HEK293 (cell line): ENCODE results near the gene RAB11FIP5.

ENCODE experiments used
- GLIS2 ChIP-seq: fragments of 450-650 bp; formaldehyde crosslinking; IDR thresholded peaks from 2 replicates; pipeline ENCODE4 v1.5.1; 2016; ENCODE audit warnings: missing biosample characterization, missing genetic modification characterization
- HOXC10 ChIP-seq: sonication (generic); formaldehyde crosslinking; IDR thresholded peaks from 2 replicates; pipeline ENCODE4 v1.8.1; 2023; ENCODE audit warnings: mild to moderate bottlenecking, missing genetic modification reagents
- KLF7 ChIP-seq: fragments of 450-650 bp; formaldehyde crosslinking; IDR thresholded peaks from 2 replicates; pipeline ENCODE4 v1.5.1; 2016; ENCODE audit warnings: missing biosample characterization, missing genetic modification characterization, borderline replicate concordance
- PRDM4 ChIP-seq: fragments of 450-650 bp; formaldehyde crosslinking; IDR thresholded peaks from 2 replicates; pipeline ENCODE4 v1.5.1; 2017; ENCODE audit warnings: missing biosample characterization, missing genetic modification characterization
- SP3 ChIP-seq: fragments of 450-650 bp; formaldehyde crosslinking; IDR thresholded peaks from 2 replicates; pipeline ENCODE4 v1.5.1; 2016; ENCODE audit warnings: missing biosample characterization, missing genetic modification characterization
- YY1 ChIP-seq: fragments of 450-650 bp; formaldehyde crosslinking; IDR thresholded peaks from 2 replicates; pipeline ENCODE4 v1.5.1; 2018; ENCODE audit warnings: missing biosample characterization, missing genetic modification characterization
- ZBTB10 ChIP-seq: fragments of 450-650 bp; formaldehyde crosslinking; IDR thresholded peaks from 2 replicates; pipeline ENCODE4 v1.5.1; 2016; ENCODE audit warnings: missing biosample characterization, missing genetic modification characterization
- ZBTB17 ChIP-seq: fragments of 450-650 bp; formaldehyde crosslinking; IDR thresholded peaks from 2 replicates; pipeline ENCODE4 v1.5.1; 2016; ENCODE audit warnings: missing biosample characterization, missing genetic modification characterization
- ZBTB26 ChIP-seq: fragments of 450-650 bp; formaldehyde crosslinking; optimal IDR thresholded peaks from 2 replicates; pipeline ENCODE3; 2016; ENCODE audit warnings: missing biosample characterization, mild to moderate bottlenecking, missing genetic modification characterization
- ZNF10 ChIP-seq: fragments of 450-650 bp; formaldehyde crosslinking; IDR thresholded peaks from 2 replicates; pipeline ENCODE4 v1.5.1; 2017; ENCODE audit warnings: missing biosample characterization, missing genetic modification characterization
- ZNF175 ChIP-seq: fragments of 450-650 bp; formaldehyde crosslinking; IDR thresholded peaks from 2 replicates; pipeline ENCODE4 v1.5.1; 2016; ENCODE audit warnings: missing biosample characterization, missing genetic modification characterization
- ZNF335 ChIP-seq: fragments of 450-650 bp; formaldehyde crosslinking; conservative IDR thresholded peaks from 2 replicates; pipeline ENCODE4 v1.5.1; 2016; ENCODE audit warnings: missing biosample characterization, missing genetic modification characterization
- ZNF449 ChIP-seq: fragments of 450-650 bp; formaldehyde crosslinking; IDR thresholded peaks from 2 replicates; pipeline ENCODE4 v1.5.1; 2017; ENCODE audit warnings: missing biosample characterization, mild to moderate bottlenecking, missing genetic modification characterization, moderate library complexity
- ZNF548 ChIP-seq: fragments of 450-650 bp; formaldehyde crosslinking; IDR thresholded peaks from 2 replicates; pipeline ENCODE4 v1.5.1; 2016; ENCODE audit warnings: missing biosample characterization, missing genetic modification characterization
- ZNF596 ChIP-seq: fragments of 450-650 bp; IDR thresholded peaks from 2 replicates; pipeline ENCODE4 v1.5.0; 2018; ENCODE audit warnings: missing biosample characterization, mild to moderate bottlenecking, missing genetic modification characterization, moderate library complexity
- ZSCAN23 ChIP-seq: fragments of 450-650 bp; formaldehyde crosslinking; IDR thresholded peaks from 2 replicates; pipeline ENCODE4 v1.5.1; 2016; ENCODE audit warnings: missing biosample characterization, missing genetic modification characterization

Gene RAB11FIP5

DNA sequence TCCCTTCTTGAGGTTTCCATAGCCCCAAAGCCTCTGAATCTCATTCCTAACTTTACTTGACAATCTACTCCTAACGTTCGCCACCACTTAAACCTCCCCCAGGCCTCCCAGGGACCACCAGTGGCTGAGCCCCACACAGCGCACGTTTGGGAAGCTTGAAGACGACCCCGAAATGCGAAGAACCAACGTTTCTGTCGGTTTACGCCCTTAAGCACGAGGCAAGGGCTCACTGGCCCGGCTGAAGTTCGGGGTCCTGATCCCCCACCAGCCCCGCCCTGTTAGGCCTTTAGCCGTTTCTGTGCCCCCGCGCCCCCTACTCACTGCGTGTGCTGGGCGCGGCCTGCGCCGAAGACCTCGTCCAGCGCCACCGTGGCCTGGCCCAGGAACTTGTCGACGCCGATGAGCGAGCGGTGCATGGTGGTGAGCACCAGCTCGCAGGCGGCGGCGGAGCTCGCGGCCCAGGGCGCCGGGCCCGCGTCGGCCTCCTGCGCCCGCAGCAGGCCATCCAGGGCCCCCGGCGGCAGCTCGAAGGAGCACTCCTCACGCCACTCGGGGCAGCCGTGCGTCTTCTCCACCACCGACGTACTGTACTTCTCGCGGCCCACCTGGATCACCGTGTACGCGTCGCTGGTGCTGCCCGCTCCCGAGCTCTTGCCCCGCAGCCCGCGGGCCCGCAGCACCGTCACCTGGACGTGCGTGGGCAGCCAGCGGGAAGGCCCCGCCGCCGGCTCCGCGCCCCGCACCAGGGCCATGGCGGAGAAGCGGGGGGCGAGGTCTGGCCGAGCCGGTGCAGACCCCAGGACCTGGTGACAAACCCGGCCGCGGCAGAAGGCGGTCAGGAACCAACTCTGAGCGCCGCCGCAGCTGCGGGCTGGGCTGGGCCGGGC lies 479 bp downstream of the RAB11FIP5 start (continued):
- TF ChIP-seq PRDM4 (tag by site-specific recombination) (peak; percentile 71; the same call in 1 of the 2 replicates), ZBTB10 (tag by site-specific recombination) (0 out of 2 replicates have a peak, but pooled peaks have one; percentile 16), KLF7 (0 out of 2 replicates have a peak, but pooled peaks have one; percentile 22), ZSCAN23 (tag by site-specific recombination) (no peak), ZNF449 (tag by site-specific recombination) (no peak), ZNF175 (tag by site-specific recombination) (no peak), ZBTB17 (tag by site-specific recombination) (peak; percentile 59), ZNF335 (tag by site-specific recombination) (peak; percentile 58; the same call in 1 of the 2 replicates), YY1 (peak; percentile 39; the same call in 1 of the 2 replicates), ZBTB26 (tag by site-specific recombination) (peak; percentile 63), ZNF548 (no peak), GLIS2 (tag by site-specific recombination) (peak; percentile 78), ZNF596 (tag by site-specific recombination) (0 out of 2 replicates have a peak, but pooled peaks have one; percentile 3), HOXC10 (CRISPR knock-in tag) (0 out of 2 replicates have a peak, but pooled peaks have one; percentile 89), ZNF10 (tag by site-specific recombination) (0 out of 2 replicates have a peak, but pooled peaks have one; percentile 15), SP3 (peak; percentile 32; the same call in 1 of the 2 replicates)
